Neural cell (in vitro differentiated cells): ENCODE results near the gene DROSHA. TPM values are rescaled to one million over a fixed set of nuclear protein-coding genes. Genes with fewer than 3 reads are reported as not detected.

Source experiments
- H2AFZ ChIP-seq: fragments of 200-600, 300-800 bp; sonication (generic), shearing (Covaris generic); 2 replicates; pipeline ENCODE4 v1.6.0; 2014; ENCODE audit warnings: low read depth, mild to moderate bottlenecking, antibody characterized with exemption, low read length, moderate library complexity
- H3F3A ChIP-seq: fragments of 200-600 bp; shearing (Covaris generic); 2 replicates; pipeline ENCODE4 v1.6.1; 2016; ENCODE audit warnings: mild to moderate bottlenecking, moderate library complexity, mixed read lengths, antibody characterized with exemption, low read length; ENCODE audit not compliant: insufficient read depth, poor library complexity, severe bottlenecking
- H3K27ac ChIP-seq: fragments of 200-600, 300-800 bp; sonication (generic), shearing (Covaris generic); 2 replicates; pipeline ENCODE4 v1.5.1; 2014; ENCODE audit warnings: mild to moderate bottlenecking, low read length, moderate library complexity
- H3K27me3 ChIP-seq: fragments of 300-800, 200-600 bp; sonication (generic), shearing (Covaris generic); 2 replicates; pipeline ENCODE4 v1.6.0; 2014; ENCODE audit warnings: mild to moderate bottlenecking, low read depth, low read length, moderate library complexity; ENCODE audit not compliant: insufficient read depth
- H3K36me3 ChIP-seq: fragments of 300-800, 200-600 bp; sonication (generic), shearing (Covaris generic); 2 replicates; pipeline ENCODE4 v1.5.1; 2014; ENCODE audit warnings: mild to moderate bottlenecking, antibody characterized with exemption, low read length, moderate library complexity; ENCODE audit not compliant: insufficient read depth
- H3K4me2 ChIP-seq: fragments of 300-800, 200-600 bp; sonication (generic), shearing (Covaris generic); 2 replicates; pipeline ENCODE4 v1.6.0; 2014; ENCODE audit warnings: mild to moderate bottlenecking, low read length
- H3K4me3 ChIP-seq: fragments of 300-800, 200-600 bp; sonication (generic), shearing (Covaris generic); 2 replicates; pipeline ENCODE4 v1.5.1; 2014; ENCODE audit warnings: mild to moderate bottlenecking, low read length, moderate library complexity
- H3K79me2 ChIP-seq: fragments of 200-600 bp; shearing (Covaris generic); replicated peaks from 2 replicates; pipeline ENCODE4 v1.6.0; 2014; ENCODE audit warnings: mild to moderate bottlenecking, low read length, moderate library complexity; ENCODE audit not compliant: insufficient read depth
- H3K9ac ChIP-seq: fragments of 300-800, 200-600 bp; sonication (generic), shearing (Covaris generic); 2 replicates; pipeline ENCODE4 v1.6.1; 2016; ENCODE audit warnings: mild to moderate bottlenecking, low read length, mixed read lengths
- H3K9me2 ChIP-seq: fragments of 200-600 bp; shearing (Covaris generic); 2 replicates; pipeline ENCODE4 v1.6.1; 2016; ENCODE audit warnings: mild to moderate bottlenecking, low read length, mixed read lengths; ENCODE audit not compliant: insufficient read depth
- H3K9me3 ChIP-seq: fragments of 200-600, 300-800 bp; sonication (generic), shearing (Covaris generic); 2 replicates; pipeline ENCODE4 v1.6.1; 2016; ENCODE audit warnings: mild to moderate bottlenecking, mixed run types, low read length, moderate library complexity, mixed read lengths
- H4K20me1 ChIP-seq: fragments of 200-600 bp; shearing (Covaris generic); 2 replicates; pipeline ENCODE4 v1.6.1; 2016; ENCODE audit warnings: mild to moderate bottlenecking, mixed run types; ENCODE audit not compliant: insufficient read depth
- EP300 ChIP-seq: fragments of 450-650 bp; conservative IDR thresholded peaks from 2 replicates; pipeline ENCODE4 v1.6.1; 2014; ENCODE audit warnings: antibody characterized with exemption, mild to moderate bottlenecking, moderate library complexity; ENCODE audit not compliant: poor library complexity, severe bottlenecking
- EZH2 ChIP-seq: fragments of 200-600, 300-800 bp; shearing (Covaris generic), sonication (generic); IDR thresholded peaks from 2 replicates; pipeline ENCODE4 v1.6.1; 2014; ENCODE audit warnings: antibody characterized with exemption, low read length, borderline replicate concordance, mild to moderate bottlenecking; ENCODE audit not compliant: insufficient read depth, poor library complexity, severe bottlenecking
- MXI1 ChIP-seq: fragments of 450-650 bp; conservative IDR thresholded peaks from 2 replicates; pipeline ENCODE4 v1.6.1; 2014; ENCODE audit warnings: antibody characterized with exemption, mild to moderate bottlenecking; ENCODE audit not compliant: poor library complexity, severe bottlenecking
- POLR2AphosphoS5 ChIP-seq: IDR thresholded peaks from 2 replicates; pipeline ENCODE4 v1.6.1; 2012
- RAD21 ChIP-seq: fragments of 450-650 bp; conservative IDR thresholded peaks from 2 replicates; pipeline ENCODE4 v1.6.1; 2014; ENCODE audit warnings: antibody characterized with exemption, mild to moderate bottlenecking, moderate library complexity
- REST ChIP-seq: IDR thresholded peaks from 2 replicates; pipeline ENCODE4 v1.6.1; 2012; ENCODE audit warnings: borderline replicate concordance
- SMC3 ChIP-seq: fragments of 450-650 bp; conservative IDR thresholded peaks from 2 replicates; pipeline ENCODE4 v1.6.1; 2014; ENCODE audit warnings: antibody characterized with exemption, mild to moderate bottlenecking, moderate library complexity; ENCODE audit not compliant: poor library complexity
- TAF1 ChIP-seq: IDR thresholded peaks from 2 replicates; pipeline ENCODE4 v1.6.1; 2012; ENCODE audit warnings: low read depth
- polyA plus RNA-seq: library from polyadenylated mRNA; depleted of rRNA; stranded (reverse); fragments of >200 nt; gene quantifications from 2 replicates; pipeline ENCODE4 v1.2.3, GENCODE V29; 2014
- TF ChIP-seq, protein P1 (sequence below): fragments of 450-650 bp; IDR thresholded peaks from 2 replicates; pipeline ENCODE4 v1.5.1; 2014; ENCODE audit warnings: antibody characterized with exemption, mild to moderate bottlenecking, moderate library complexity; ENCODE audit not compliant: poor library complexity, severe bottlenecking

Gene DROSHA
- polyA plus RNA-seq, 1 donor from 2014 or later = 88.5 TPM

DNA sequence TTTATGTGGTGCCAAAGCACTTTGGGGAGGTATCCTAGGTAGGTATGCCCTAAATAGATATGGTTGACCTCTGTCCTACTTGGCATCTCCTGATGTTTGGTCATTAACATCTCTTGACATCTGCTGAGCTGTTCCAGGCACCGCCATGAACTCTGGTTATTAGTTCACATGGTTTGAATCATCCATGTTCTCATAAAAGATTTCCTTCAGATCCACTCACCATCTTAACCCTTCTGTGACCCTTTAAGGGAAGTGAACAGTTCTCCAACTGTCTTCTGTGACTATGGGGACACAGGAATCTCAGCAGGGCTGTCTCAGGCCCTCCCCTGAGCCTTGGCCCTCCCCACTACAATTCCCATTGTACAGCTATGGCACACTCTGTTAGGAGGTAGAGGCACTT is 170.7 kb downstream of the DROSHA start:
- no peaks in the 10 kb centered on the region for H3K27me3 ChIP-seq
- no peak for TF ChIP-seq MXI1
- TF ChIP-seq RAD21 = no peak
- no peak for TF ChIP-seq TAF1
- no peak for TF ChIP-seq REST
- no peak for TF ChIP-seq EP300
- no peak for TF ChIP-seq EZH2
- TF ChIP-seq SMC3 = no peak
- TF ChIP-seq POLR2AphosphoS5 = no peak
- TF ChIP-seq, protein P1, sequence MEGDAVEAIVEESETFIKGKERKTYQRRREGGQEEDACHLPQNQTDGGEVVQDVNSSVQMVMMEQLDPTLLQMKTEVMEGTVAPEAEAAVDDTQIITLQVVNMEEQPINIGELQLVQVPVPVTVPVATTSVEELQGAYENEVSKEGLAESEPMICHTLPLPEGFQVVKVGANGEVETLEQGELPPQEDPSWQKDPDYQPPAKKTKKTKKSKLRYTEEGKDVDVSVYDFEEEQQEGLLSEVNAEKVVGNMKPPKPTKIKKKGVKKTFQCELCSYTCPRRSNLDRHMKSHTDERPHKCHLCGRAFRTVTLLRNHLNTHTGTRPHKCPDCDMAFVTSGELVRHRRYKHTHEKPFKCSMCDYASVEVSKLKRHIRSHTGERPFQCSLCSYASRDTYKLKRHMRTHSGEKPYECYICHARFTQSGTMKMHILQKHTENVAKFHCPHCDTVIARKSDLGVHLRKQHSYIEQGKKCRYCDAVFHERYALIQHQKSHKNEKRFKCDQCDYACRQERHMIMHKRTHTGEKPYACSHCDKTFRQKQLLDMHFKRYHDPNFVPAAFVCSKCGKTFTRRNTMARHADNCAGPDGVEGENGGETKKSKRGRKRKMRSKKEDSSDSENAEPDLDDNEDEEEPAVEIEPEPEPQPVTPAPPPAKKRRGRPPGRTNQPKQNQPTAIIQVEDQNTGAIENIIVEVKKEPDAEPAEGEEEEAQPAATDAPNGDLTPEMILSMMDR = no peak
- no peaks in the 10 kb centered on the region for H3K36me3 ChIP-seq
- no peaks in the 10 kb centered on the region for H3K9me2 ChIP-seq
- no peak overlapping the region for H2AFZ ChIP-seq
- H3K9ac ChIP-seq = no peak overlapping the region
- no peaks in the 10 kb centered on the region for H3K9me3 ChIP-seq
- H3K79me2 ChIP-seq = no peaks in the 10 kb centered on the region
- no peaks in the 10 kb centered on the region for H3F3A ChIP-seq
- H3K4me3 ChIP-seq = no peak overlapping the region
- no peak overlapping the region for H3K4me2 ChIP-seq
- no peaks in the 10 kb centered on the region for H4K20me1 ChIP-seq
- no peak overlapping the region for H3K27ac ChIP-seq

DNA sequence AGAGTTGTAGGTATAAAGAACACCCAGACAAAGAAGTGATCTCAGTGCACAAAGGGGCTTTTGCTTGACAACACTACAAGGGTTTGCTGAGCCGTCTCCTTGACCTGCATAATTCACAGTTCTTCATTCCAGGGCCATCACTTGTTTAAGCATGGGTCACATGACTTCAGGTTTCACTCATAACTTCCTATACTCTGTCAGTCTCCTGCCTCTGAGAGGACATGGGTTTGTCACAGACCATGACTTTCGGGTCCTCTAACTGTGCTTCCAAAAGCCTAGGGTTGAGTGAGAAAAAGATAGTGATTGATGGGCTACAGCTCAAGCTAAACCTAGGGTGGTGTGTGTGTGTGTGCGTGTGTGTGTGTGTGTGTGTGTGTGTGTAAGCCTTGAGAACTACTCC is 172.1 kb downstream of the DROSHA start:
- no peaks in the 10 kb centered on the region for H3K36me3 ChIP-seq
- H3K4me3 ChIP-seq = no peak overlapping the region
- no peaks in the 10 kb centered on the region for H3F3A ChIP-seq
- no peaks in the 10 kb centered on the region for H3K27me3 ChIP-seq
- H3K9ac ChIP-seq = no peak overlapping the region
- TF ChIP-seq EP300 = no peak
- no peak for TF ChIP-seq TAF1
- TF ChIP-seq, protein P1 = no peak
- no peak for TF ChIP-seq MXI1
- no peak for TF ChIP-seq REST
- H3K4me2 ChIP-seq = no peak overlapping the region
- no peaks in the 10 kb centered on the region for H3K79me2 ChIP-seq
- H3K27ac ChIP-seq = no peak overlapping the region
- no peaks in the 10 kb centered on the region for H4K20me1 ChIP-seq
- H2AFZ ChIP-seq = no peak overlapping the region
- H3K9me3 ChIP-seq = no peaks in the 10 kb centered on the region
- no peaks in the 10 kb centered on the region for H3K9me2 ChIP-seq
